Neutrophil (primary cell): Measurements from ENCODE around the gene KDM8.

ENCODE experiments used
- H3K27ac ChIP-seq: fragments of 200-600 bp; sonication (generic); 2 replicates; pipeline ENCODE4 v1.5.1; 2016; ENCODE audit warnings: mild to moderate bottlenecking, moderate library complexity
- H3K27me3 ChIP-seq: fragments of 200-600 bp; sonication (generic); 2 replicates; pipeline ENCODE4 v1.6.0; 2016; ENCODE audit warnings: mild to moderate bottlenecking
- H3K36me3 ChIP-seq: fragments of 200-600 bp; sonication (generic); 2 replicates; pipeline ENCODE4 v1.5.1; 2017
- H3K4me1 ChIP-seq, 2 experiments: fragments of 200-600 bp in 1 of 2; sonication (generic) in 1 of 2; 1 replicate in 1 of 2; 2 replicates in 1 of 2; pipeline versions ENCODE4 v1.5.1 to v1.6.1; 2013 to 2016; ENCODE audit warnings: low read depth in 1 of 2, low read length in 1 of 2, mild to moderate bottlenecking in 1 of 2, moderate library complexity in 1 of 2; ENCODE audit not compliant: control insufficient read depth in 1 of 2, insufficient read depth in 1 of 2
- H3K4me3 ChIP-seq, 2 experiments: fragments of 200-600 bp in 1 of 2; sonication (generic) in 1 of 2; 1 replicate in 1 of 2; 2 replicates in 1 of 2; pipeline ENCODE4 v1.5.1; 2013 to 2016; ENCODE audit warnings: low read depth in 1 of 2, low read length in 1 of 2, mild to moderate bottlenecking in 1 of 2, moderate library complexity in 1 of 2
- H3K9me3 ChIP-seq: fragments of 200-600 bp; sonication (generic); 2 replicates; pipeline ENCODE4 v1.5.1; 2016
- TF ChIP-seq, protein P1 (sequence below): fragments of 200-600 bp; sonication (generic); IDR thresholded peaks from 2 replicates; pipeline ENCODE4 v1.5.1; 2016; ENCODE audit warnings: antibody characterized with exemption

The KDM8 gene

DNA sequence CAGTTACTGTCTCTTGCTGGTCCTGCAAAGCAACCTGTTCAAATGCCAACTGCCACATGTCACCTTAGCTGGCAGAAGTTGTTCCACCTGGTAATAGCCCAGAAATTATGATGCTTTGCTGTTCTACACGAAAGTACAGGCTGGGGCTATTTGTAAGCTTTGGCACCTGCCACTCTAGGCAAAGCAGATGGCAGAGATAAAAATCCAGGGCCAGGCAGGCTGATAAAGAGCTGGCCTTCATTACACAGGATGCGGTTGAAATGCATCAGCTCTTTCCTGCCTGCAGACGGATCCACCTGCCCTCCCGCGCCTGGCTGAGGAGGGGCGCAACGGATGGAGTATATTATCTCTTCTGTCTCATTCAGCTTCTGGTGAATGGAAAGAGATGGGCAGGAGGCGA is 29.3 kb upstream of the KDM8 start:
- no peak overlapping the region for H3K4me3 ChIP-seq
- no peaks in the 10 kb centered on the region for H3K9me3 ChIP-seq
- H3K27me3 ChIP-seq: peaks cover 14% of the 10 kb centered on the region
- peaks cover 0 to 8% of the 10 kb centered on the region in 2 experiments for H3K4me1 ChIP-seq
- TF ChIP-seq, protein P1, sequence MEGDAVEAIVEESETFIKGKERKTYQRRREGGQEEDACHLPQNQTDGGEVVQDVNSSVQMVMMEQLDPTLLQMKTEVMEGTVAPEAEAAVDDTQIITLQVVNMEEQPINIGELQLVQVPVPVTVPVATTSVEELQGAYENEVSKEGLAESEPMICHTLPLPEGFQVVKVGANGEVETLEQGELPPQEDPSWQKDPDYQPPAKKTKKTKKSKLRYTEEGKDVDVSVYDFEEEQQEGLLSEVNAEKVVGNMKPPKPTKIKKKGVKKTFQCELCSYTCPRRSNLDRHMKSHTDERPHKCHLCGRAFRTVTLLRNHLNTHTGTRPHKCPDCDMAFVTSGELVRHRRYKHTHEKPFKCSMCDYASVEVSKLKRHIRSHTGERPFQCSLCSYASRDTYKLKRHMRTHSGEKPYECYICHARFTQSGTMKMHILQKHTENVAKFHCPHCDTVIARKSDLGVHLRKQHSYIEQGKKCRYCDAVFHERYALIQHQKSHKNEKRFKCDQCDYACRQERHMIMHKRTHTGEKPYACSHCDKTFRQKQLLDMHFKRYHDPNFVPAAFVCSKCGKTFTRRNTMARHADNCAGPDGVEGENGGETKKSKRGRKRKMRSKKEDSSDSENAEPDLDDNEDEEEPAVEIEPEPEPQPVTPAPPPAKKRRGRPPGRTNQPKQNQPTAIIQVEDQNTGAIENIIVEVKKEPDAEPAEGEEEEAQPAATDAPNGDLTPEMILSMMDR: no peak
- H3K36me3 ChIP-seq: no peaks in the 10 kb centered on the region
- no peak overlapping the region for H3K27ac ChIP-seq

DNA sequence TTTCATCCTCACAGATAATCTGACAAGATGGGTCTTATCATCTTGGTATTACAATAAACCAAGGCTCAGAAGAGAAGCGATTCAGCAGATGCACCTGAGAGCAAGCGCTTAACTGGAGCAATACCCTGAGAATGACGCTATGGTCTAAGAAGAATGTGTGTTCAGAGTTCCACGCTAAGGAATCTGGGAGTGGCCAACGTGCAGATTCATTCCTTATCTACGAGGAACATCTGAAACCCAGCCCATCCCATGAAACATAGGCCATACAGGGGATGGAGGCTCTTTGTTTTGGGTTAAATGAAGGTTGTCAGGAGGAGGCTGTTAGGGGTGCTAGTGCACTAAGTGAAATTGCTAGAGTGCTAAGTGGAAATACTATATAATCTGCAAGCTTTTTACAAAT is 28.5 kb upstream of the KDM8 start:
- TF ChIP-seq, protein P1: no peak
- Histone ChIP-seq H3K27ac (no peak overlapping the region), H3K4me1 (peaks cover 7 to 16% of the 10 kb centered on the region in 2 experiments), H3K27me3 (peaks cover 14% of the 10 kb centered on the region), H3K36me3 (no peaks in the 10 kb centered on the region), H3K4me3 (no peak overlapping the region), H3K9me3 (no peaks in the 10 kb centered on the region)

DNA sequence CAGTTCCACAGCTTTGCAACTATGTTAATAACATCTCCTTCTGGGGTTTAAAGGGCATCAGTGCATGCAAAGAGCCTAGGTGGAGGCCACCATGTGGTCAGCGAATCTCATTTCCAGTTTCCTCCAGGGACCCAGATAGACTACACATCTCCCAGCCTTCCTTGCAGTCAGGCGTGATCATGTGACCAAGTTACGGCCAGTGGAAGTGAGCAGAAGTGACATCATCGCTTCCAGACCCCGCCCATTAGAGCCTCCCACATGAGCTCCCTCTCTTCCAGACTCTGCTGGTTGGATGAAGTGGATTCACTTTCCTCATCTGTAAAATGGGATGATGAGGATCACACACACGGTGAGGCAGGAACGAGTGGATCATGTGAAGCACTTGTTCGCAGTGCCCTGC is 27.4 kb upstream of the KDM8 start:
- Histone ChIP-seq H3K36me3 (no peaks in the 10 kb centered on the region), H3K27ac (no peak overlapping the region), H3K4me3 (no peak overlapping the region), H3K9me3 (no peaks in the 10 kb centered on the region), H3K27me3 (peaks cover 14% of the 10 kb centered on the region), H3K4me1 (peaks cover 7 to 16% of the 10 kb centered on the region in 2 experiments)
- TF ChIP-seq, protein P1: no peak

DNA sequence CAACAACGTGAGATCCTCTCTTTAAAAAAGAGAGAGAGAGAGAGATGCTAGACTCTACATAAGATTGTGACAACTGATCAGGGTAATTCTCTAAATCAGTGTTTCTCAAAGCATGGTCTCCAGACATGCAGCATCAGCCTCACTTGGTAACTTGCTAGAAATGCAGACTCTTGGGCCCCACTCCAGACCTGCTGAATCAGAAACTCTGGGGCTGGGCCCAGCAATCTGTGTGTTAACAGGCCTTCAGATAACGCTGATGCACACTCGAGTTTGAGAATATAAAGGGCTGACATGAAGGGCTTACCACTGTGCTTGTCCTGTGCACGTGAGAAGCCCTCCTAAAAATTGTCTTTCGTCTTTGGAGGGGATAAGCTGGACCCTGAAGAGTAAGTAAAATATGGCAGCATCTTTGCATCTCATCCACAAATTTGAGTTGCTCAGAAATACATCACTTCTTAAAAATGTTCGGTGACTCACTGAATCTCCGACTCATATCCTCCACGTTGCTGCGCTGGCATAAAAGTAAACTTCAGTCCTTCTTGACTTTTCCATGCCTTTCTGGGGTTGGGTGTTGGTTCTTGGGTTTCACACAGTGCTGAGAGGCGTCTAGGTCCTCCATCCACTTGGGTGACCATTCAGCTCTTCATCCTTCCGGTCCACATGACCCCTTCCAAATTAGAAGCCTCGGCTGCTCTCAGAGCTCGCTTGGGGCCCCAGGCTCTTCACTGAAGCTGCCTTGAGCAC is 26.1 kb upstream of the KDM8 start:
- no peak overlapping the region for H3K4me3 ChIP-seq
- TF ChIP-seq, protein P1: no peak
- no peaks in the 10 kb centered on the region for H3K36me3 ChIP-seq
- H3K27me3 ChIP-seq: peaks cover 14% of the 10 kb centered on the region
- peaks cover 7 to 16% of the 10 kb centered on the region in 2 experiments for H3K4me1 ChIP-seq
- H3K9me3 ChIP-seq: no peaks in the 10 kb centered on the region
- no peak overlapping the region for H3K27ac ChIP-seq

DNA sequence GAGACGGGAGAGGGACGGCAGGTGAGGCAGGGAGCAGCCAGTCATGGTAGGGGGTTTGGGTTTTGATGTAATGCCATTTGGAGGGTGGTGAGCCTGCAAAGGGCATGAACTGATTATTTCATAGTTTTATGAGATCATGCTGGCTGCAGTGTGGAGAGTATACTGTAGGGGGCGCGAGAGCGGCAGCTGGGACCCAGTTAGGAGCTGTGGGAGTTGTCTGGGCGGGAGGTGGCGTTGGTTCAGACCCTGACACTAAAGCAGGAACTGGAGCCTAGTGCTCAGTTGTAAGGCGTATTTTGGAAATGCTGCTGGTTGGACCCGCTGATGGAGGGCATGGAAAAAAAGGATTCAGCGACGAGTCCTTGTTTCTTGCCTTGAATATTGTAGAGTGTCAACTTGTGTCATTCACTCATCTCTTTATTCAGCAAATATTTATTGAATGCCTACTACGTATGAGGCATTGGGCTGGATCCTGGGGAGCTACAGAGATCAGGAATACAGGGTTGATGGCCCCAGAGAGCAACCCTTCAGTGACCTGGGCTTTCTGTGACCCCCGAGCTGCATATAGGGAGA is 23.7 kb upstream of the KDM8 start:
- Histone ChIP-seq H3K4me3 (no peak overlapping the region), H3K27me3 (no peaks in the 10 kb centered on the region), H3K4me1 (peaks cover 7 to 12% of the 10 kb centered on the region in 2 experiments), H3K36me3 (no peaks in the 10 kb centered on the region), H3K9me3 (no peaks in the 10 kb centered on the region), H3K27ac (no peak overlapping the region)
- TF ChIP-seq, protein P1: peak; percentile 92
